HG03139 (cell line): ENCODE data around the gene SHB.
A peak's percentile ranks its signal among the peaks of the same experiment; 100 is the strongest.

ENCODE experiments used
- ATAC-seq: cut with Tn5 transposase; IDR thresholded peaks from one replicate; pipeline ENCODE4 v1.9.1; 2021; ENCODE audit not compliant: unreplicated experiment

Gene SHB

DNA sequence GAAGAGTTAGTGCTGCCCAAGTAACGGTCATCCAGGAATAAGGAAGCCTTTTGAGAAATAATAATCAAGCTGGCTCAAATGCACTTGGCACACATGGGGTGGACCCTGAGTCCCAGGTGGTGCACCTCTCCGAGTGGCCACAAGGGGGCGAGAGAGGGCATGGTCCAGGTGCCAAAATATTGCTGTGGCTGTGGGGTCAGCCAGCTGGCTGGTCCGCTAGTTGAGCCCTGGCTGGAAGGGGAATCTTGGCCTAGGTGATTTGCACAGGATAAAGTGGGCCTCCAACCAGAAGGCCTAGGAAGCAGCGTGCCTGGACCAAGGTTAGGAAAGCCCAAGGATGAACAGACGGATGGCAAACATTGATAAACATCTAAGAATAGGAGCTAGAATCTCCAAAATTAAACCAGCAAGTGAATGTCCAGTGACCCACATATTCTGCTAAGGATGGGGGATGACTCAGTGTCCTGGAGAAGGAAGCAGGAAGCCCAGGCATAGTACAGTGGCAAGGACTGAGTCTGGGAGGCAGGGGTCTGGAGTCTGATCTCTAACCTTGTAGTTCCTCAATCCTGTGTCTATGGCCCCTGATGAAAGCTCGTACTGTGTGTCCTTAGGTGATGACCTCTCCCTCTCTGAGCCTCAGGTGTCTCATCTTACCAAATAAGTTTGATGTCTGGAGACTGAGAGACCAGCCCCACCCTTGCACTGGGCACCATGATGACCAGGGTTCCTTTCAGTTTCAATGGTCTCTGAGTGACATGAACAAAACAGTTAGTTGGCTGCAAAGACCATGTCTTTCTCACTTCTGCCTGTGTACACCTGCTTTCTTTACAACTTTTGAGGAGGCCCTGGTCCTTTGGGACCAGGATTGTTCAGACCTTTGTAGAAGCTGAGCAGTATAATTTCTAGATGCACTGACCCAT, 19.2 kb upstream of the SHB start:
- peak; percentile 47 for ATAC-seq

- no peak for ATAC-seq
These were observed 17.5 kb upstream of the SHB start for GRCh38 chr9:38086496-38086895.

DNA sequence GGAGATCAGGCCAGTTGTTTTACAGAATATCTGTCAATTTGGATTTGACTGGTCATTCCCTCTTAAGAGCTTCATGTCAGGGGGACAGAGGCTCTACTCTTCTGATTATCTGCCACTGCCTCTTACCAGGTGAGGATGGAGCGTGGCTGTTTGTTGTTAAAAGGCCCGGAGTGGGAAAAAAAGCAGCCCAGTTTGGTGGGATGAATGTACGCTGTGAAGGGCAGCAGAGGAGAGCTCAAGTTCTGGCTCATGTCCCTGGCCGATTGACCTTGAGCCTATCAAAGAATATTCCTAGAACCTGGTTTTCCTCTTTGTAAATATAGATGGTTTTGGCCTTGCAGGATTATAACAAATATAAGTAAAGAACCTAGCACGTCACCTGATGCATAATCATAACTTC, 16.3 kb upstream of the SHB start:
- ATAC-seq: no peak

DNA sequence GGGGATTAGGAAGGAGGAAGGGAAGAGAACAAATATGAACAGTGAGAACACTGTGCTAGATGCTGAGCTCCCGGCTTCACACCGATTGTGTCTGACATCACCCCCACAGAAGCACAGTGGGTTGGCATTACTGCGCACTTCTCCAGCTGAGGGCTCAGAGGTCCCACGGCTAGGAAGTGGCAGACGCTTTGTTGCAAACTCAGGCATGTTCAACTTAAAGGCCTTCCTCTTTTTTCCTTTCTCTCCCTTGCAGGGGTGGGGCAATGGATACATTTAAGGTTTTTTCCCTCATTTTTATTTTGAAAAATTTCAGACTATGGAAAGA, 15.5 kb upstream of the SHB start:
- ATAC-seq: no peak

- no peak for ATAC-seq
These were observed 15.0 kb upstream of the SHB start for GRCh38 chr9:38083858-38084555.

- ATAC-seq: no peak
These were observed 13.6 kb upstream of the SHB start for GRCh38 chr9:38082446-38083287.

DNA sequence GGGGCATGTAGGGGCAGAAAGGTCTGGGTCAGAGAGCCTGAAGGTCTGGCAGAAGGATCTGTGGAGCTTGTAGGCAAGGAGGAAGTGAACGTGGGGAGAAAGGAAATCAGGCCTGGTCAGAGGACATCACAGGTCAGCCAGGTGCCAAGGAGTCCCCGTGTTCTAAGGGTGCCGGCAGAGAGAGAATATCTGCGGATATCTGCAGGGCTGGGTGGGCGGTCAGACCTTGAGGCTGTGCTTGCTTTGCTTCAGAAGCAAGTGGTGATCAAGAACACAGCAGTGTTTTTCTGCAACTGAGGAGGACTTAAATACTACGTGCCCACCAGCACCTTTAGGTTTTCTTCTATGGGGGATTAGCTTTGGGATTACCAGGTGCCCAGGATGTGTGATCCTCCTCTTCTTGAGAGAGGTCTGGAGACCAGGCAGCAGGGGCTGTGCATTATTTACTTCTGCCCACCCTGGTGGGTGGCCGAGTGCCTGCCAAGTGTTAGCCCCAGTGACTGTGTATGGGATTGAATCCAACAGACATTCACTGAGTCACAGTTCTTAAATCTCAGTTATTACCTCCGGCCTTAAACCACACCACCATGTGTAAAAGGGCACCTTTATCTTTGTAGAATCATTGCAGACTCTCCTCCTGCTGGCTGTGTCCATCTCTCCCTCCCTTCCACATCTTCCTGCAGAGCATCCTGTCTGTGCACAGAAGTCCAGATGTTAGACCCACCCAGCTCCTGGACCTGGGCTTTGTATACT, 12.5 kb upstream of the SHB start:
- no peak for ATAC-seq

GRCh38 chr9:38079461-38080031, 10.5 kb upstream of the SHB start:
- no peak for ATAC-seq

DNA sequence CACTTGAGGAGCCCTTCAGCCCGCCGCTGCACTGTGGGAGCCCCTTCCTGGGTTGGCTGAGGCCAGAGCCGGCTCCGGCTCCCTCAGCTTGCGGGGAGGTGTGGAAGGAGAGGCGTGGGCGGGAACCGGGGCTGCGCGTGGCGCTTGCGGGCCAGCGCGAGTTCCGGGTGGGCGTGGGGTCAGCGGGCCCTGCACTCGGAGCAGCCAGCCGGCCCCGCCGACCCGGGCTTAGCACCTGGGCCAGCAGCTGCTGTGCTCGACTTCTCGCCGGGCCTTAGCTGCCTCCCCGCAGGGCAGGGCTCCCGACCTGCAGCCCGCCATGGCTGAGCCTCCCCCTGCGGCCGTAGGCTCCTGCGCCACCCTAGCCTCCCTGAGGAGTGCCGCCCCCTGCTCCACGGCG, 6.2 kb upstream of the SHB start:
- no peak for ATAC-seq

DNA sequence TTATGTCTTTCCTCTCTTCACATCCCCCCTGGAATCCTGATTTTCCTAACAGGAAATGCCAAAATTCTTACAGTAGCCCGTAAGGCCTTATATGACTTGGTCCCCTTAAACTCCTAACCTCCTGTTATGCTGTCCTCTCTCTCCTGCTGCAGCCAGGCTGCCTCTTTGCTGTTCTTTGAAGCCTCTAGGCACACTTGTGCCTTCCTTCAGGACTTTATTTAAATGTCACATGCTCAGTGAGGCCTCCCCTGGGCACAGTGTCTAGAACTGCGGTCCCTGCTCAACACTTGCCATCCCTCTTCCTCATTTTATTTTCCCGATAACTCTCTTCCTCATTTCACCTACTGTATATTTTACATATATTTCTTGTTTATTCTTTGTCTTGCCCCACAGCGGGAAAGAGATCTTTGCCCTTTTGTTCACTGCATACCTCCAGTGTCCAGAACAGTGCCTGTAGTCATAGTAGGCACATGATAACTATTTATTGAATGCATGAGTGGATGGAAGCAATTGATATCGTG, 5.5 kb upstream of the SHB start:
- no peak for ATAC-seq

DNA sequence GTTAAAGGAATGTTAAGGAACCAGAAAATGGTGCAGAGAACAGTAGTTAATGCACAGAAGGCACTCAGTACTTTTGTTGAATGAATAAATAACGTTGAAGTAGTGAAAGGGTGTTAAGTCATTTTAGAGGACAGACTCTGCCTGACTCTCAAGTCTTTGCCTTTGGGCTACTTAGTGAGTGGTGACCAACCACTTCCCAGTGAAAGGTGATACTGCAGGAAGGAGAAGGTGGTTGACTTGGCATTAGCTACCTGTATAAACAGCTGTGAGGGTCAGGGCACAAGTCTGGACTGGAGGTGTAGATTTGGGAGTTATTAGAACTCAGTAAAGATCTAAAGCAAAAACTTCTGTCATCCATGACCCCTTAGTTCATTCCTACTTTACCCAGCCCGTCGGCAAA, 4.9 kb upstream of the SHB start:
- no peak for ATAC-seq

DNA sequence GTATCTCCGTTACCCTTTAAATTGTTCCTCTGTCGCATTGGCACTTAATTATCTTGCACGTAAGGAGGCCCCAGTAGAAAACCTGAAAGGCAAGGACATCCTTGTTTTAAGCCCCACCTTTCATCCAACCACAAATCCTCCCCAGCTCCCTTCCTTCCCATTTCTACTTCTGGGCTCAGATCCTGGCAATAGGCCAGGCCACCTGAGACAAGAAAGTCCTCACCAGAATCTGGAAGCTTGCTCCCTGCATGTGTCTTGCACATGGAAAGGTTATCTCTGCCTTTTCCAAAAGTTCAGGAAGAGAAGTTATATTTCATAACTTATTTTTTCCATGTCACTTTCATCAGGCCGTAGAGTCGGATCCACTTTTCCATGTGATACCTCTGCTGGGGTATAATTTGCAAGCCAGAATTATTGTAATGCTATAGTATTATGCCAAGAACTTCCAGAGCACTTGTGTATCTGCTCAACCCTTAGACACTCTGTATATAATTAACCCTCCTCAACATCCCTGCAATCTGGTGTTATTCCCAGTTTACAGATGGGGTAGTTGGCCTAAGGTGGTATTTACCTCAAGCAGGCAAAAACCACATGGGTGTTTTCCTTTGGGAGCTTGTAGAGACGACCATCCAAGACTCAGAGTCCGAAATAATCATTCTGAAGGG, 2.6 kb upstream of the SHB start:
- ATAC-seq: no peak

GRCh38 chr9:38067859-38068681, 957 bp downstream of the SHB start:
- no peak for ATAC-seq

DNA sequence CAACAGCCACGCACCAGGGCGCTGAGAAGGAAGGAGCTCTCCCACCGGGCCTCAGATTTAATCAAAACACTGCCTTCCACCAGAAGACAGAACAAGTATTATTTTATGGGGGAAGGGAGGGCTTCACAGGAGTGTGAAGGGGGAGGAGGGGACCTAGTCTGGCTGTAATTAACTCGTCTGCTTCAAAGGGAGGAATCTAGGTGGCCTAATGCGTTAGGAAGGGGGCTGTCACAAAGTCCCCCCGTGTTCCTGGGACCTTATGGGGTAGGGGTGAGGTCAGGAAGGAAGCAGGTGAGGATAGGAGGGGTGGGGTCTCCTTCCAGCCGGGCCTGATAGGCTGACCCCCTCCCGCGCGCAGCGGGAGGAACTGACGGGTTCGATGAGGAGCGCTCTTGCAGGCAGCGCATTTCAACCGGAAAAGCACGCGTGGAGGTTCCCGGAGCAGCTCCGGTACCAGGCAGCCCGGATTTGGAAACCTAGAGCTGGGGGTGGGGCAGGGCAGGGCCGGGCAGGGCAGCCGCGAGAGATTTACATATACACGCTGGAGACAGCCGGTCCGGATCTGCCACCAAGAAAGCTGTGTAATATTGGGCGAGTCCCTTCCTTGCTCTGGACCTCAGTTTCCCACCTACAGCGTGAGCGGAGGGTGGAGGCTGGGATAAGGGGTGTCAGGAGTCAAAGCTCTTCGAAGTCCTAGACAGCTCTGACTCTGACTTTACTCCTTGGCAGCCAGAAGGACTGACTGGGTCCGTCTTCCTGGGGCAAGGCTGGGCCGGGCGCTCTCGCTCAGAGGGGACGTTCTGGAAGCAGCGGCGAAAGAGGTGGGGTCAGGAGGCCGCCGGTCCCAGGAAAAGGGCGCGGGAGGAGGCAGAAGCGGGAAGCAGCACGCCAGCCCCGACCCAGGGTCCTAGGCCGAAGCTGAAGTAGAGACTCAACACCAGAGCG, 1.8 kb downstream of the SHB start:
- ATAC-seq: no peak

DNA sequence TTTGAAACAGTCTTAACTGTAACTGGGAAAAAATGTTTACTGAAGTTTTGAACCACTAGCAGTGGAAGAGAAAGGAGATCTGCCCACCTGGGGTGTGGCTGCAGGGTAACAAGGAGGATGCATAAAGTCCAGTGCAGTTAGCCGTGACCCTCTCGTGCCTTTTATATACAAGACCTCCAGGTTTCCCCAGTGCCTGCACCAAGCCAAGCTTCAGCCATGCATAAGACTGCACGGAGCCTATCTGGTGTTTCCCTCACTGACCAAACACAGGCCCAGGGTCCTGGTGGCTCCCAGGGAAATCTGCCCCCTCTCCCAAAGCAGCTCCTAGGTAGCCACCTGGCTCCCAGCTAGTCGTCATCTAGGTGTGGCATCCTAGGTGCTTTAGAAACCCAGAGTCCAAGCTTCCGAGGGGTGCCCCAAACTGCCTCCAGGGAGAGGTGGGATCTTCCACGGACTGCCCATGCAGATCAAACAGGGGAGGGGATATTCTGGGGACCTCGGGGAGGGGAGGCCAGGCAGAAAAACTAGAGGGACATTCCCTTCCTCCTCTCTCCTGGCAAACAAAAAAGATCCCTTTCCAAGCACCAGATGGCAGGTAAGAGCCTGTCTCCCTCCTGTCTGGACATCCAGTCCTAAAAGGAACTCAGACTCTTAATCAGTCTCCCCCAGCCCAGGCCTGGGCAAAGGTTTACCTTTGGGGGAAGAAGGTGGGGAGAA, 2.7 kb downstream of the SHB start:
- no peak for ATAC-seq

- peak; percentile 26 for ATAC-seq
These were observed 3.5 kb downstream of the SHB start for GRCh38 chr9:38065369-38066075.
